Muscle of leg (tissue), 11 donors: Measurements from ENCODE around the gene CLDN24. TPM values are rescaled to one million over a fixed set of nuclear protein-coding genes. Genes with fewer than 3 reads are reported as not detected.
A peak's percentile ranks its signal among the peaks of the same experiment; 100 is the strongest.

Experiments used
- DNase-seq: peaks from one replicate; pipeline ENCODE4 v3.0.0; 2013
- H3K27ac ChIP-seq: one replicate; pipeline ENCODE4 v1.5.1; 2013; ENCODE audit warnings: mild to moderate bottlenecking, low read length, control low read depth
- H3K27me3 ChIP-seq: one replicate; pipeline ENCODE4 v1.6.1; 2013; ENCODE audit warnings: low read length; ENCODE audit not compliant: control insufficient read depth, insufficient read depth
- H3K36me3 ChIP-seq: one replicate; pipeline ENCODE4 v1.6.1; 2013; ENCODE audit warnings: low read length; ENCODE audit not compliant: control insufficient read depth, insufficient read depth
- H3K4me1 ChIP-seq: one replicate; pipeline ENCODE4 v1.6.1; 2013; ENCODE audit warnings: low read length; ENCODE audit not compliant: control insufficient read depth, insufficient read depth
- H3K4me3 ChIP-seq: one replicate; pipeline ENCODE4 v1.5.1; 2013; ENCODE audit warnings: low read length, control low read depth
- H3K9me3 ChIP-seq: replicated peaks from 2 replicates; pipeline ENCODE4 v1.6.1; 2013; ENCODE audit warnings: low read depth, low read length; ENCODE audit not compliant: control insufficient read depth
- WGBS: methylation state at CpG from one replicate; pipeline ENCODE4 v1.1.5; 2013; ENCODE audit warnings: missing lambda C conversion rate; ENCODE audit not compliant: insufficient coverage; 5-methylcytosine and 5-hydroxymethylcytosine counted together
- polyA plus RNA-seq, 8 donors: library from polyadenylated mRNA; unstranded; fragments of 120-200 nt; gene quantifications; one replicate each; pipeline versions ENCODE4 v1.2.1 to v1.2.3, GENCODE V29; 2013; ENCODE audit warnings: inconsistent platforms in 1 of 8, low replicate concordance in 1 of 8; ENCODE audit not compliant: insufficient read length in 8 of 8, insufficient read depth in 1 of 8
- total RNA-seq: library from RNA; stranded (reverse); fragments of 120-200 nt; gene quantifications from one replicate; pipeline ENCODE4 v1.2.4, GENCODE V29; 2013

Gene CLDN24
- total and polyA plus RNA-seq, 9 donors: 0.34 TPM; not detected in 8

DNA sequence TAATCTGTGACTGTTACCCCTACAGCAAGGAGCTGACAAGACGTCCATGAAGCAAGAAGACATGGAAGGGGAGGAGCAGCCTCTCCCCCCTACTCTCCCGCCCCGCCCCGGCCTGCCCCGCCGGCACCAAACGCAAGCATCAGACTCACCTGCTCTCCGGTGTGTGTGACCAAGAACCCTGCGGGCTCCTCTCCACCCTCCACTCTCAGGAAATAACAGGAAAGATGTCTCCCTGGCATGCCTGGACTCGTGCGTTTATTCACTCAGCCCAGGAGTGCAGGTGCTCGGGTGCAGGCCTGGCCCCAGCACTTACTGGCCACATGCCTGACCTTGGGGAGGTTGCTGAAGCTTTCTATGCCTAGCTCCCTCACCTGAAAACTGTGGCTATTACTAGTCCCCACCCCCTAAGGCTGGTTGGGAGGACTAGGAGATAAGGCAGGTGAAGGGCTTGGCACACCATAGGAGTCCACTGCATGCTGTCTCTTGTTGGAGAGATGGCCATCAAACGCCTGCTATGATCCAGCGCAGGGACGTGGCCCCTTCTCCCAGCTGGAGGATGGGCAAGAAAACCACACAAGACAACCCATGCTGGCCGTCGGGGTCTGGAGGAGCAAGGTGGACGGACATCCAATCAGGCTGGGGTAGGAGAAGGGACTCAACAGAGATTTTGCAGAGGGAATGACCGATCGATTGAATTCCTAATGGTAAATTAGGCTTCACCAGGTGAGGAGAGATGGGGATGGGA is 34.9 kb upstream of the CLDN24 start:
- DNase-seq: no peak
- Histone ChIP-seq H3K4me3 (no peak overlapping the region), H3K9me3 (no peaks in the 10 kb centered on the region), H3K36me3 (no peaks in the 10 kb centered on the region), H3K27ac (no peak overlapping the region), H3K27me3 (no peaks in the 10 kb centered on the region), H3K4me1 (no peaks in the 10 kb centered on the region)
- 90% methylated on average over 12 of the region's 20 CpGs for WGBS

- no peak overlapping the region for H3K4me3 ChIP-seq
- DNase-seq: no peak
- no peak overlapping the region for H3K27ac ChIP-seq
- no peaks in the 10 kb centered on the region for H3K36me3 ChIP-seq
- no peaks in the 10 kb centered on the region for H3K4me1 ChIP-seq
- 90% methylated on average over 10 of the region's 20 CpGs for WGBS
- H3K27me3 ChIP-seq: no peaks in the 10 kb centered on the region
- H3K9me3 ChIP-seq: no peaks in the 10 kb centered on the region
Observed at GRCh38 chr4:183356173-183356830, 34.1 kb upstream of the CLDN24 start.

DNA sequence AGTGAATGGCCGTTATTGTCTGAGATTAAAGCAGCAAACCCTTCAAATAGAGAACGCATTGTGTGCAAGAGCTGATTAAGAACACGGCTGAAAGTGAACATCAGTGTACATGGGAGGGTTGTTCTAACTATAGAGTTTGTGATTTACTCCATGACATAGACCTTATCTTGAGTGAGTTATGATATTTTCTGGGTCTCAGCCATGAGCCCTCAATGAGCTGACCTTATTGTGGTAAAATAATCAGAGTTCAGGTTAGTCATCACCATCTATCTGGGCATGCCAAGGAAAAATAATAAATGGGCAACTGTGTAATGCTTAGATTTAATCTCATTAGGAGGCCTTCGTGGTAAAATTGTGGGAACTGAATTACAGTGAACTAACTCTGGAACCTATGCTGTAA is 33.2 kb upstream of the CLDN24 start:
- Histone ChIP-seq H3K27me3 (no peaks in the 10 kb centered on the region), H3K4me1 (no peaks in the 10 kb centered on the region), H3K9me3 (no peaks in the 10 kb centered on the region), H3K27ac (no peak overlapping the region), H3K36me3 (no peaks in the 10 kb centered on the region), H3K4me3 (no peak overlapping the region)
- WGBS: 95% methylated on average over 2 of the region's 4 CpGs
- DNase-seq: no peak

DNA sequence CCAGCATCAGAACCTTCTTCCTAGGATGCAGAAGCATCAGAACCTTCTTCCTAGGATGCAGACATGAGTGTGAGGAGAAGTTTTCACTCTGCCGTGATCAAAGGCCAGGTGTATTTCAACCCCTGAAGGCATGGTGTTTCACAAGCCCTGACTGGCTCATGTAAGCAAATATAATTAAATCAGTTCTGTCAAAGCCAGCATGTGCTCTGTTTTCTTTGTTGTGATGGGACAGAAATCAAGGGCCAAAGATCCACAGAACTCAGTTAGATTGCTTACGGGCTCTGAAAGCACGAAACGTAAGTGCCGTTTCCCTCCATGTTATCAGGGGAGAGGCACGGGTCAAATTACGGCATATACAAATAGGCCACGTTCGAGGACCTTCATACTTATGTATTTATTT is 32.0 kb upstream of the CLDN24 start:
- DNase-seq: no peak
- Histone ChIP-seq H3K27me3 (no peaks in the 10 kb centered on the region), H3K4me1 (no peaks in the 10 kb centered on the region), H3K27ac (no peak overlapping the region), H3K9me3 (no peaks in the 10 kb centered on the region), H3K36me3 (no peaks in the 10 kb centered on the region), H3K4me3 (no peak overlapping the region)
- WGBS: 54% methylated on average over 7 of the region's 9 CpGs

- DNase-seq: no peak
- no peak overlapping the region for H3K27ac ChIP-seq
Observed at GRCh38 chr4:183353557-183353956, 31.3 kb upstream of the CLDN24 start.

GRCh38 chr4:183352546-183352945 is 30.3 kb upstream of the CLDN24 start:
- H3K4me1 ChIP-seq: peaks cover 6% of the 10 kb centered on the region
- no peaks in the 10 kb centered on the region for H3K9me3 ChIP-seq
- H3K36me3 ChIP-seq: no peaks in the 10 kb centered on the region
- no peak overlapping the region for H3K4me3 ChIP-seq
- WGBS: 80% methylated on average over 1 of the region's 5 CpGs
- H3K27ac ChIP-seq: no peak overlapping the region
- DNase-seq: no peak
- no peaks in the 10 kb centered on the region for H3K27me3 ChIP-seq

More at GRCh38 chr4:183353557-183353956, 31.3 kb upstream of the CLDN24 start:
- H3K36me3 ChIP-seq: no peaks in the 10 kb centered on the region
- no peaks in the 10 kb centered on the region for H3K27me3 ChIP-seq
- H3K4me3 ChIP-seq: no peak overlapping the region
- no peaks in the 10 kb centered on the region for H3K9me3 ChIP-seq
- peaks cover 2% of the 10 kb centered on the region for H3K4me1 ChIP-seq
- 66% methylated on average over 4 of the region's 8 CpGs for WGBS

- Histone ChIP-seq H3K4me3 (no peak overlapping the region), H3K27ac (no peak overlapping the region), H3K4me1 (peaks cover 11% of the 10 kb centered on the region), H3K36me3 (no peaks in the 10 kb centered on the region), H3K9me3 (no peaks in the 10 kb centered on the region), H3K27me3 (no peaks in the 10 kb centered on the region)
- DNase-seq: no peak
- 78% methylated on average over 16 of the region's 17 CpGs for WGBS
Observed at GRCh38 chr4:183350317-183351071, 28.3 kb upstream of the CLDN24 start.

DNA sequence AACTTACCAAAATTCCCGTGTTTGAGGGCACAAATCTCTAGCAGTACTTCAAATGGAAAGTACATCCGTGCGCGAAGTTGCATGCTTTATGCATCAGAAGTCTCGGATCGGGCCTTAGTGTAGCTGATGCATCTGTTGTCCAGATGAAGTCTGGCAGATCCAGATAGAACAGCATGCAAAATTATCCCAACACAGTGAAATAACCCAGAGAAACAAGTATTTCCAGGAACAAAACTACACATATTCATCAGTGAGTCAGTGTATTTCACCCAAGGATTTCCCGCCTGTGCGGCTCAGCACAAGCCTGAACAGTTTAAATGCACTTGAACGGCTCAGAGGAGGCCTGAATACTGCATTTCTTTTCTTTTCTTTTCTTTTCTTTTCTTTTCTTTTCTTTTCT is 27.4 kb upstream of the CLDN24 start:
- Histone ChIP-seq H3K36me3 (no peaks in the 10 kb centered on the region), H3K4me1 (peaks cover 11% of the 10 kb centered on the region), H3K27ac (no peak overlapping the region), H3K27me3 (no peaks in the 10 kb centered on the region), H3K9me3 (no peaks in the 10 kb centered on the region), H3K4me3 (no peak overlapping the region)
- WGBS: 74% methylated on average over 6 of the region's 9 CpGs
- peak; percentile 26 for DNase-seq

DNA sequence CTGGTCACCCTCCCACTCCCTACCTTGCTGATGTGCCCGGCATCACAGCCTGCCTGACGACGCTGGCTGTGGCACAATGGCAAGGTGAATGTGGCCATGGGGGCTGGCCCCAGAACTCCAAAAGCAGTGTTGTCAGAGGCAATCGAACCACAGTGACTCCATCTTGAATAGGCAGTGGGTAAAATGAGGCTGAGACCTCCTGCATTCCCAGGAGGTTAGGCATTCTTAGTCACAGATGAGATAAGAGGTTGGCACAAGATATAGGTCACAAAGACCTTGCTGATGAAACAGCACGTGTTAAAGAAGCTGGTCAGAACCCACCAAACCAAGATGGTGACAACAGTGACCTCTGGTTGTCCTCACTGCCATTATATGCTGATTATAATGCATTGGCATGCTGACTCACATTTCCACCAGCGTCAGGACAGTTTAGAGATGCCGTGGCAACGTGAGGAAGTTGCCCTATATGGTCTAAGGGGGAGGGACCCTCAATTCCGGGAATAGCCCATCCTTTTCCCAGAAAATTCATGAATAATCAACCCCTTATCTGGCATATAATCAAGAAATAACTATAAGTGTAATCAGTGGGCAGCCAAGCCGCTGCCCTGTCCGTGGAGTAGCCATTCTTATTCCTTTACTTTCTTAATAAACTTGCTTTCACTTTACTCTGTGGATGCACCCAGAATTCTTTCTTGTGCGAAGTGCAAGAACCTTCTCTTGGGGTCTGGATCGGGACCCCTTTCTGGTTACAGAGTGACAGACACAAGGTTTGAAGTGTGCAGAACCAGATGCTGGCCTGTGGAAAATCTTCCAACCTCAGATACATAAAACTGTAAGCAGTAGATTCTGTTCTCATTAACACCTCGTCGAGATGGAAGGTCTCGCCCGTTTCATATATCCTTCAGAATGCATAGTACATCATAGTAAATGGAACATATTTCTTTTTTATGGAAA is 26.8 kb upstream of the CLDN24 start:
- no peak overlapping the region for H3K4me3 ChIP-seq

More for the DNA sequence above, 26.8 kb upstream of the CLDN24 start:
- Histone ChIP-seq H3K27me3 (no peaks in the 10 kb centered on the region), H3K4me1 (peaks cover 11% of the 10 kb centered on the region), H3K27ac (no peak overlapping the region), H3K9me3 (no peaks in the 10 kb centered on the region), H3K36me3 (no peaks in the 10 kb centered on the region)
- WGBS: 81% methylated on average over 8 of the region's 17 CpGs
- DNase-seq: peak; percentile 42
